Ovary (tissue), 3 donors: ENCODE data around the gene DNMT3A.

Experiments used
- CTCF ChIP-seq, 3 donors: fragments of 450-650 bp in 2 of 3; fragments of 200-600 bp in 1 of 3; IDR thresholded peaks; one replicate each; pipeline versions ENCODE4 v1.5.1 to v1.8.0; 2016 to 2022; ENCODE audit warnings: antibody characterized with exemption in 3 of 3, mild to moderate bottlenecking in 1 of 3
- POLR2A ChIP-seq: fragments of 450-650 bp; IDR thresholded peaks from one replicate; pipeline ENCODE4 v1.6.1; 2017; ENCODE audit warnings: antibody characterized with exemption, mild to moderate bottlenecking, moderate library complexity
- donor health status: DM: no; HTN: no; CAD: no.

GRCh38 chr2:25388491-25388890, 46.8 kb upstream of the DNMT3A start:
- no peak for TF ChIP-seq POLR2A
- TF ChIP-seq CTCF (IDR thresholded peaks at IDR 0.05): no peak
